Measurements from ENCODE around the gene LHPP.

LHPP gene

GRCh38 chr10:124500757-124501156 lies 39.1 kb downstream of the LHPP start:
- no peak for FAIRE-seq

GRCh38 chr10:124504711-124505110 lies 43.1 kb downstream of the LHPP start:
- FAIRE-seq, result no peak

GRCh38 chr10:124505279-124505678 lies 43.7 kb downstream of the LHPP start:
- no peak for FAIRE-seq

GRCh38 chr10:124508070-124508667 lies 46.5 kb downstream of the LHPP start:
- FAIRE-seq, result no peak

GRCh38 chr10:124508907-124509454 lies 47.4 kb downstream of the LHPP start:
- no peak for FAIRE-seq

- no peak for FAIRE-seq
Observed at GRCh38 chr10:124509880-124510632, 48.4 kb downstream of the LHPP start.

GRCh38 chr10:124510759-124511158 lies 49.1 kb downstream of the LHPP start:
- FAIRE-seq, result no peak

GRCh38 chr10:124511205-124512039 lies 49.8 kb downstream of the LHPP start:
- no peak for FAIRE-seq

- no peak for FAIRE-seq
Observed at GRCh38 chr10:124512040-124512428, 50.4 kb downstream of the LHPP start.

GRCh38 chr10:124512600-124512999 lies 51.0 kb downstream of the LHPP start:
- no peak for FAIRE-seq

GRCh38 chr10:124515244-124515970 lies 53.8 kb downstream of the LHPP start:
- no peak for FAIRE-seq

GRCh38 chr10:124516181-124516580 lies 54.6 kb downstream of the LHPP start:
- FAIRE-seq, result no peak

GRCh38 chr10:124516746-124517397 lies 55.2 kb downstream of the LHPP start:
- FAIRE-seq, result no peak

- no peak for FAIRE-seq
Observed at GRCh38 chr10:124517461-124517860, 55.8 kb downstream of the LHPP start.

GRCh38 chr10:124517931-124518330 lies 56.3 kb downstream of the LHPP start:
- no peak for FAIRE-seq

- no peak for FAIRE-seq
Observed at GRCh38 chr10:124518366-124518765, 56.7 kb downstream of the LHPP start.

GRCh38 chr10:124520558-124521428 lies 59.2 kb downstream of the LHPP start:
- FAIRE-seq, result no peak

- FAIRE-seq, result no peak
Observed at GRCh38 chr10:124521429-124521871, 59.8 kb downstream of the LHPP start.

- FAIRE-seq, result no peak
Observed at GRCh38 chr10:124522131-124522932, 60.7 kb downstream of the LHPP start.
